Fibroblast of lung (primary cell): ENCODE measurements around the gene IWS1. TPM values are rescaled to one million over a fixed set of nuclear protein-coding genes. Genes with fewer than 3 reads are reported as not detected.
"Not testable (repeated sequence)": the region's sequence is repeated elsewhere in the genome, so short reads cannot be mapped to it uniquely, and the experiment has no call there.

Source experiments
- DNase-seq, 2 donors: peaks; one replicate each; pipeline versions ENCODE4 v3.0.0 to v3.0.0-alpha.2; 2010; ENCODE audit warnings: low read depth in 2 of 2
- H2AFZ ChIP-seq: 2 replicates; pipeline ENCODE4 v1.5.1; 2012; ENCODE audit warnings: low read length, control low read depth, inconsistent platforms
- H3K27ac ChIP-seq: 2 replicates; pipeline ENCODE4 v1.5.1; 2011; ENCODE audit warnings: low read length, control low read depth; ENCODE audit not compliant: insufficient read depth
- H3K27me3 ChIP-seq: 2 replicates; pipeline ENCODE4 v1.5.1; 2011; ENCODE audit warnings: mild to moderate bottlenecking, low read length; ENCODE audit not compliant: control insufficient read depth, insufficient read depth
- H3K36me3 ChIP-seq: 2 replicates; pipeline ENCODE4 v1.5.1; 2011; ENCODE audit warnings: low read length; ENCODE audit not compliant: control insufficient read depth, insufficient read depth
- H3K4me1 ChIP-seq: 2 replicates; pipeline ENCODE4 v1.5.1; 2011; ENCODE audit warnings: low read length; ENCODE audit not compliant: control insufficient read depth, insufficient read depth; ENCODE audit errors: extremely low read depth
- H3K4me2 ChIP-seq: 2 replicates; pipeline ENCODE4 v1.5.1; 2011; ENCODE audit warnings: low read length, control low read depth; ENCODE audit not compliant: insufficient read depth; ENCODE audit errors: extremely low read depth
- H3K4me3 ChIP-seq, 4 experiments: fragments of 200-600 bp in 1 of 4; sonication (generic) in 1 of 4; replicated peaks in 1 of 4; 2 replicates each; pipeline ENCODE4 v1.5.1; 2011 to 2016; ENCODE audit warnings: low read length in 4 of 4, low read depth in 3 of 4, mild to moderate bottlenecking in 3 of 4, control low read depth in 2 of 4, inconsistent platforms in 1 of 4, mixed read lengths in 1 of 4; ENCODE audit not compliant: insufficient read depth in 1 of 4; ENCODE audit errors: control extremely low read depth in 1 of 4
- H3K79me2 ChIP-seq: 2 replicates; pipeline ENCODE4 v1.5.1; 2012; ENCODE audit warnings: mild to moderate bottlenecking, low read length, inconsistent platforms; ENCODE audit not compliant: control insufficient read depth, insufficient read depth
- H3K9ac ChIP-seq: 2 replicates; pipeline ENCODE4 v1.5.1; 2011; ENCODE audit warnings: mild to moderate bottlenecking, low read length, control low read depth; ENCODE audit not compliant: insufficient read depth
- H3K9me3 ChIP-seq: 2 replicates; pipeline ENCODE4 v1.5.1; 2012; ENCODE audit warnings: low read depth, low read length; ENCODE audit not compliant: control insufficient read depth, insufficient read depth
- H4K20me1 ChIP-seq: 2 replicates; pipeline ENCODE4 v1.5.1; 2011; ENCODE audit warnings: low read length; ENCODE audit not compliant: control insufficient read depth, insufficient read depth; ENCODE audit errors: extremely low read depth
- CTCF ChIP-seq, 2 donors: IDR thresholded peaks in 1 of 2; conservative IDR thresholded peaks in 1 of 2; 1 replicate in 1 of 2; 2 replicates in 1 of 2; pipeline ENCODE4 v1.5.1; 2011 to 2012; ENCODE audit warnings: low read length in 2 of 2, control low read depth in 1 of 2, inconsistent platforms in 1 of 2, low read depth in 1 of 2, mild to moderate bottlenecking in 1 of 2
- EZH2 ChIP-seq: IDR thresholded peaks from 2 replicates; pipeline ENCODE4 v1.5.1; 2012; ENCODE audit warnings: low read length, control low read depth, mild to moderate bottlenecking; ENCODE audit errors: missing control alignments
- polyA plus RNA-seq, 2 donors: library from polyadenylated mRNA; depleted of rRNA in 1 of 2; stranded (reverse) in 1 of 2; unstranded in 1 of 2; fragments of >200 nt; gene quantifications; 2 replicates each; pipeline ENCODE4 v1.2.1, GENCODE V29; 2011 to 2012; ENCODE audit warnings: missing spikeins in 1 of 2
- total RNA-seq: library from RNA; depleted of rRNA; stranded (reverse); fragments of >200 nt; gene quantifications from 2 replicates; pipeline ENCODE4 v1.2.1, GENCODE V29; 2014

IWS1 gene
- total and polyA plus RNA-seq, 2 donors (not counting 1 experiment from before 2014, with no cell fraction given) = 44.1 to 56.0 TPM

- Histone ChIP-seq H3K4me1 (no peaks in the 10 kb centered on the region), H3K9ac (no peak overlapping the region), H3K27ac (no peak overlapping the region), H4K20me1 (no peaks in the 10 kb centered on the region), H3K4me2 (no peak overlapping the region), H3K36me3 (no peaks in the 10 kb centered on the region), H3K79me2 (no peaks in the 10 kb centered on the region), H3K4me3 (no peak overlapping the region), H2AFZ (no peak overlapping the region), H3K9me3 (no peaks in the 10 kb centered on the region), H3K27me3 (peaks cover 32% of the 10 kb centered on the region)
- TF ChIP-seq EZH2 (no peak), CTCF (conservative IDR thresholded peaks at IDR 0.05 in 1 of 2, IDR thresholded peaks at IDR 0.05 in 1 of 2; ENCODE audit: low read depth in 1 of 2, low read length in 2 of 2) (no peak)
- no peak for DNase-seq
These were observed 19.5 kb upstream of the IWS1 start for GRCh38 chr2:127545796-127546195.

- peaks cover 29% of the 10 kb centered on the region for H3K27me3 ChIP-seq
- no peak overlapping the region for H3K9ac ChIP-seq
- H3K36me3 ChIP-seq = no peaks in the 10 kb centered on the region
- H3K4me3 ChIP-seq = no peak overlapping the region
- no peaks in the 10 kb centered on the region for H3K9me3 ChIP-seq
- no peaks in the 10 kb centered on the region for H4K20me1 ChIP-seq
- H2AFZ ChIP-seq = no peak overlapping the region
- no peak overlapping the region for H3K27ac ChIP-seq
- no peak overlapping the region for H3K4me2 ChIP-seq
- H3K4me1 ChIP-seq = no peaks in the 10 kb centered on the region
- H3K79me2 ChIP-seq = no peaks in the 10 kb centered on the region
- TF ChIP-seq CTCF (conservative IDR thresholded peaks at IDR 0.05 in 1 of 2, IDR thresholded peaks at IDR 0.05 in 1 of 2; ENCODE audit: low read depth in 1 of 2, low read length in 2 of 2) = no peak
- TF ChIP-seq EZH2 = no peak
- DNase-seq = no peak
These were observed 18.9 kb upstream of the IWS1 start for GRCh38 chr2:127545189-127545588.

- H3K9me3 ChIP-seq, H3K4me2 ChIP-seq, H3K4me1 ChIP-seq, DNase-seq, H3K4me3 ChIP-seq, H4K20me1 ChIP-seq, H3K9ac ChIP-seq, H3K27ac ChIP-seq, H3K36me3 ChIP-seq, H2AFZ ChIP-seq, H3K79me2 ChIP-seq: not testable (repeated sequence)
- peaks cover 25% of the 10 kb centered on the region for H3K27me3 ChIP-seq
These were observed 16.8 kb upstream of the IWS1 start for GRCh38 chr2:127543013-127543501.
